Mesendoderm (in vitro differentiated cells): ENCODE results near the gene HUNK.

Experiments
- DNase-seq: peaks from one replicate; pipeline ENCODE4 v3.0.0; 2013
- H2AK5ac ChIP-seq: 2 replicates; pipeline ENCODE4 v1.6.1; 2013; ENCODE audit warnings: low read length, inconsistent platforms
- H2BK120ac ChIP-seq: 2 replicates; pipeline ENCODE4 v1.6.1; 2013; ENCODE audit warnings: low read depth, mild to moderate bottlenecking, low read length, moderate library complexity, mixed read lengths
- H2BK15ac ChIP-seq: replicated peaks from 2 replicates; pipeline ENCODE4 v1.6.1; 2013; ENCODE audit warnings: low read depth, mild to moderate bottlenecking, moderate library complexity
- H2BK5ac ChIP-seq: 2 replicates; pipeline ENCODE4 v1.6.1; 2013; ENCODE audit warnings: low read length, inconsistent platforms
- H3K18ac ChIP-seq: 2 replicates; pipeline ENCODE4 v1.6.1; 2013; ENCODE audit warnings: mild to moderate bottlenecking, low read length, mixed read lengths
- H3K23ac ChIP-seq: one replicate; pipeline ENCODE4 v1.6.1; 2013; ENCODE audit warnings: low read length
- H3K27ac ChIP-seq: 2 replicates; pipeline ENCODE4 v1.5.1; 2013; ENCODE audit warnings: low read depth, mild to moderate bottlenecking, inconsistent platforms, low read length, moderate library complexity
- H3K27me3 ChIP-seq: 2 replicates; pipeline ENCODE4 v1.6.1; 2013; ENCODE audit warnings: low read length, control low read depth, mild to moderate bottlenecking, inconsistent platforms; ENCODE audit not compliant: insufficient read depth, poor library complexity
- H3K36me3 ChIP-seq: 2 replicates; pipeline ENCODE4 v1.6.1; 2013; ENCODE audit warnings: low read length, inconsistent platforms; ENCODE audit not compliant: control insufficient read depth, insufficient read depth
- H3K4ac ChIP-seq: one replicate; pipeline ENCODE4 v1.6.1; 2013; ENCODE audit warnings: low read depth, mild to moderate bottlenecking, low read length, moderate library complexity
- H3K4me1 ChIP-seq: 2 replicates; pipeline ENCODE4 v1.6.1; 2013; ENCODE audit warnings: low read depth, low read length, inconsistent platforms; ENCODE audit not compliant: control insufficient read depth
- H3K4me2 ChIP-seq: 2 replicates; pipeline ENCODE4 v1.6.1; 2013; ENCODE audit warnings: low read length
- H3K4me3 ChIP-seq: 2 replicates; pipeline ENCODE4 v1.5.1; 2013; ENCODE audit warnings: mild to moderate bottlenecking, low read length
- H3K56ac ChIP-seq: one replicate; pipeline ENCODE4 v1.6.1; 2013; ENCODE audit warnings: low read length
- H3K79me1 ChIP-seq: 2 replicates; pipeline ENCODE4 v1.6.1; 2013; ENCODE audit warnings: low read length, inconsistent platforms
- H3K79me2 ChIP-seq: 2 replicates; pipeline ENCODE4 v1.6.1; 2013; ENCODE audit warnings: mild to moderate bottlenecking, low read length; ENCODE audit not compliant: control insufficient read depth, insufficient read depth
- H3K9ac ChIP-seq: 2 replicates; pipeline ENCODE4 v1.6.1; 2013; ENCODE audit warnings: low read length, inconsistent platforms
- H4K5ac ChIP-seq: one replicate; pipeline ENCODE4 v1.6.1; 2013; ENCODE audit warnings: low read length
- H4K8ac ChIP-seq: one replicate; pipeline ENCODE4 v1.6.1; 2013; ENCODE audit warnings: low read depth, mild to moderate bottlenecking, control low read depth, low read length, moderate library complexity
- WGBS: extraction: QIAGEN DNeasy Blood & Tissue Kit; methylation state at CpG from one replicate; pipeline ENCODE4 v1.1.7; 2013; ENCODE audit warnings: low lambda C conversion rate, missing lambda C conversion rate; ENCODE audit not compliant: insufficient coverage; ENCODE audit errors: extremely low coverage; 5-methylcytosine and 5-hydroxymethylcytosine counted together

The HUNK gene

GRCh38 chr21:31838586-31839355 is 34.0 kb upstream of the HUNK start:
- DNase-seq: no peak
- no peaks in the 10 kb centered on the region for H3K79me2 ChIP-seq
- H4K8ac ChIP-seq: no peak overlapping the region
- no peak overlapping the region for H3K4me3 ChIP-seq
- H3K36me3 ChIP-seq: no peaks in the 10 kb centered on the region
- H3K4ac ChIP-seq: no peak overlapping the region
- H3K23ac ChIP-seq: no peak overlapping the region
- H3K27me3 ChIP-seq: no peaks in the 10 kb centered on the region
- H2BK120ac ChIP-seq: no peak overlapping the region
- no peaks in the 10 kb centered on the region for H3K79me1 ChIP-seq
- no peak overlapping the region for H3K4me2 ChIP-seq
- no peak overlapping the region for H2BK15ac ChIP-seq
- H3K27ac ChIP-seq: no peak overlapping the region
- no peak overlapping the region for H3K18ac ChIP-seq
- WGBS: no CpG with 5 or more reads among the region's 5 CpGs
- no peak overlapping the region for H4K5ac ChIP-seq
- H3K9ac ChIP-seq: no peak overlapping the region
- H2AK5ac ChIP-seq: no peak overlapping the region
- no peak overlapping the region for H2BK5ac ChIP-seq
- H3K4me1 ChIP-seq: no peaks in the 10 kb centered on the region
- no peak overlapping the region for H3K56ac ChIP-seq

DNA sequence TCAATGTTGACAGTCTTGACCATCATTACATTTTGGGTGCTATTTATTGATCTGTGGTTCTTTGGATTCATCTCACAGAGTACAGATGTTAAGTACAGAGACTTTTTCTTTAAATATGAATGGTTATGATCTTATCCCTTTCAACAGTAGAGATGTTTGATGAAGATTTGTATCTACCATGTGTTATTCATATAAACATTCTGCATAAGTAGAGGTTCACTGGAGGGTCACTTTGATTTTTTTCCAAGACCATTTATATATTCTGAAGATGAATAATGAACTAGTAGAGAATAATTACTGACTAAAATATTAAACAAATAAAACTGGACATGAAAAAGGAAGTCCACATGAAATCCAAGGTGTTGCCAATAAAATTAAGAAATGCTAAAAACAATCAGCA is 28.6 kb upstream of the HUNK start:
- H2BK5ac ChIP-seq: no peak overlapping the region
- H3K56ac ChIP-seq: no peak overlapping the region
- no peaks in the 10 kb centered on the region for H3K79me2 ChIP-seq
- H4K5ac ChIP-seq: no peak overlapping the region
- no peak overlapping the region for H2AK5ac ChIP-seq
- no peak overlapping the region for H3K4me2 ChIP-seq
- no peaks in the 10 kb centered on the region for H3K36me3 ChIP-seq
- no peak overlapping the region for H2BK120ac ChIP-seq
- H3K4me1 ChIP-seq: no peaks in the 10 kb centered on the region
- no peak overlapping the region for H3K4ac ChIP-seq
- H3K79me1 ChIP-seq: no peaks in the 10 kb centered on the region
- no peak overlapping the region for H2BK15ac ChIP-seq
- DNase-seq: no peak
- H3K18ac ChIP-seq: no peak overlapping the region
- H4K8ac ChIP-seq: no peak overlapping the region
- H3K9ac ChIP-seq: no peak overlapping the region
- H3K27ac ChIP-seq: no peak overlapping the region
- no peak overlapping the region for H3K4me3 ChIP-seq
- no peaks in the 10 kb centered on the region for H3K27me3 ChIP-seq
- H3K23ac ChIP-seq: no peak overlapping the region

- no peak overlapping the region for H4K5ac ChIP-seq
- H3K4ac ChIP-seq: no peak overlapping the region
- H3K4me2 ChIP-seq: no peak overlapping the region
- no peak for DNase-seq
- H2BK5ac ChIP-seq: no peak overlapping the region
- no peak overlapping the region for H3K56ac ChIP-seq
- H3K4me3 ChIP-seq: no peak overlapping the region
- no peaks in the 10 kb centered on the region for H3K27me3 ChIP-seq
- H2BK120ac ChIP-seq: no peak overlapping the region
- no peak overlapping the region for H4K8ac ChIP-seq
- no peaks in the 10 kb centered on the region for H3K79me2 ChIP-seq
- no peaks in the 10 kb centered on the region for H3K79me1 ChIP-seq
- H2AK5ac ChIP-seq: no peak overlapping the region
- no peaks in the 10 kb centered on the region for H3K4me1 ChIP-seq
- no peak overlapping the region for H3K9ac ChIP-seq
- H3K23ac ChIP-seq: no peak overlapping the region
- no peak overlapping the region for H3K18ac ChIP-seq
- H2BK15ac ChIP-seq: no peak overlapping the region
- H3K36me3 ChIP-seq: no peaks in the 10 kb centered on the region
- WGBS: no CpG with 5 or more reads among the region's 6 CpGs
- H3K27ac ChIP-seq: no peak overlapping the region
Observed at GRCh38 chr21:31845151-31845729, 27.6 kb upstream of the HUNK start.

DNA sequence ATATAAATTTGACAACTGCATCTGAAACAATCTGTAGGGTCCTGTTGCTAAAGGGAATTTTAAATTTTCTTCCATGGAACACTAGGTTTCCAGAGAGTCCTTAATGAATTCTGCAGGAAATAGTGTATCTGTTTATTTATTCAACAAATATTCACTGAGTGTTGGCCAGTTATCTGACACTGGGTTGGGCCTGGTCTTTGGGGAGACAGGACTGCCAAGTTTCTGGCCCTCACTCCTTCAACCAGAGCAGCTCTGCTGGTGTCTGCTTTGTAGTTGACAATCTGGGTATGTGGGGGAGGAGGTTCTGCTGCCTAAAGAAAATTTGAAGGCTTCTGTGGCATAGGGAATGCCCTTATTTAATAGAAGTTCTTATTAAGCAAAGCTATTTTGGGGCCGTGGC is 26.1 kb upstream of the HUNK start:
- Histone ChIP-seq H2BK15ac (no peak overlapping the region), H3K56ac (no peak overlapping the region), H3K4me2 (no peak overlapping the region), H3K27ac (no peak overlapping the region), H2BK5ac (no peak overlapping the region), H3K4me1 (no peaks in the 10 kb centered on the region), H2AK5ac (no peak overlapping the region), H3K9ac (no peak overlapping the region), H3K79me2 (no peaks in the 10 kb centered on the region), H3K4me3 (no peak overlapping the region), H4K5ac (no peak overlapping the region), H3K36me3 (no peaks in the 10 kb centered on the region), H3K27me3 (no peaks in the 10 kb centered on the region), H3K18ac (no peak overlapping the region), H3K4ac (no peak overlapping the region), H3K23ac (no peak overlapping the region), H4K8ac (no peak overlapping the region), H3K79me1 (no peaks in the 10 kb centered on the region), H2BK120ac (no peak overlapping the region)
- no CpG with 5 or more reads among the region's 1 CpG for WGBS
- DNase-seq: no peak

- Histone ChIP-seq H3K18ac (no peak overlapping the region), H3K4me1 (no peaks in the 10 kb centered on the region), H3K36me3 (no peaks in the 10 kb centered on the region), H3K27me3 (no peaks in the 10 kb centered on the region), H4K8ac (no peak overlapping the region), H4K5ac (no peak overlapping the region), H3K79me2 (no peaks in the 10 kb centered on the region), H3K4me2 (no peak overlapping the region), H3K4me3 (no peak overlapping the region), H3K9ac (no peak overlapping the region), H2BK5ac (no peak overlapping the region), H3K23ac (no peak overlapping the region), H2BK120ac (no peak overlapping the region), H2BK15ac (no peak overlapping the region), H3K4ac (no peak overlapping the region), H2AK5ac (no peak overlapping the region), H3K27ac (no peak overlapping the region), H3K56ac (no peak overlapping the region), H3K79me1 (no peaks in the 10 kb centered on the region)
- WGBS: no CpG with 5 or more reads among the region's 3 CpGs
- no peak for DNase-seq
Observed at GRCh38 chr21:31847761-31848160, 25.1 kb upstream of the HUNK start.
